Right forelimb (tissue), 1 donor: Measurements from ENCODE around the gene GP9.
A peak's percentile ranks its signal among the peaks of the same experiment; 100 is the strongest.

Experiments used
- DNase-seq: peaks from one replicate; pipeline ENCODE4 v3.0.0-alpha.2; 2018

Gene GP9

DNA sequence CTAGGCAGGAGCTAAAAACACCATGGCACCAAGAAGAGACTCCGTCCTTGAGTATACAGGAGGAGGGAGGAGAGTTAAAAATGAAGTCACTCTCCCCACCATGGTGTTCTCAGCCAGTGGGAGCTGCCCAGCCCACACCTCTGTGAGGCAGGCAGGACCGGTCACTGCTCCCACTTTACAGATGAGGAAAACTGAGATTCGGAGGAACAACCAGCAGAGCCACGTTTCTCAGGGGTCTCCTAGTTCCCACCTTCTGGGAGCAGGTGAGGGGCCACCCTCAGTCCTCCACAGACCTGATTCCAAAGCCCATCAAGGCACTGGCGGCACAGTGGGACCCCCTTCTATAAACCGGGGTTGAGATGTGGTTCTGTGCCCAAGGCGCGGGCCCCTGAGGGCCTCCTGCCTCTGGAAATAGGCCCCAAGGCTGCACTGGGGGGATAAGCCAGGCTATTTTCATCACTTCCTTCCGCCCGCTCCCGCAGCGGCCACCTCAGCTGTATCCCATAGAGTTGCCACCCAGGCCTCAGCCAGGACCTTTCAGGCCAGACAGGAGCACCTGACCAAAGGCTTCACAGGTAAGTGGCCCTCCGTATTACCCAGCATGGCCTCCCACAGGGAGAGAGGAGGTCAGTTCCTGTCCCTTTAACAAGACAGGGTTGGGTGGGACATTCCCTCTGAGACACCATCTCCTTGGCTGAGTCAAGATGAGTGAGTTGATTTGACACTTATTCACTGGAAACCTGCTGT, at the start of gene GP9:
GP9 (plus strand) TSS at position 504 of the 747 bp plus-strand sequence. CDS start 961 bp downstream, outside the sequence.
- DNase-seq = no peak

DNA sequence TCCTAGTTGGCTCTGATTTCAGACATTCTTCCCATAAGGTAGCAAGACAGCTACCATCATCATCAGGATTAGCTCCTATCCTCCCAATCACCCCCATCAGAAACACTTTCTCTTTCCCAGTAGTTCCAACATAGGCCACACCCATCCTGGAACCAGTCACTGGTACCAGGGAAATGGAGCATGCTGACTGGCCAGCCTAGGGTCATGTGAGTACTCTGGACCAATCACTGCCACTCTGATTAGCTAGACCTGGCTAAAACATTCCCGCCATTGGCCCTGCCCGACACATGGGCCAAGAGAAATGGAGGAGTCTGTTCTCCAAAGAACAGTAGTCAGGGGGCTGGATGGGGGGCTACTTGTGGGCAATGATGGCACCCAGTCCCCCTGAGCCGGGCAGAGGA, 47.1 kb upstream of the GP9 start:
- DNase-seq = no peak

GRCh38 chr3:129014148-129014547, 46.4 kb upstream of the GP9 start:
- no peak for DNase-seq

GRCh38 chr3:129014793-129015345, 45.7 kb upstream of the GP9 start:
- no peak for DNase-seq

DNA sequence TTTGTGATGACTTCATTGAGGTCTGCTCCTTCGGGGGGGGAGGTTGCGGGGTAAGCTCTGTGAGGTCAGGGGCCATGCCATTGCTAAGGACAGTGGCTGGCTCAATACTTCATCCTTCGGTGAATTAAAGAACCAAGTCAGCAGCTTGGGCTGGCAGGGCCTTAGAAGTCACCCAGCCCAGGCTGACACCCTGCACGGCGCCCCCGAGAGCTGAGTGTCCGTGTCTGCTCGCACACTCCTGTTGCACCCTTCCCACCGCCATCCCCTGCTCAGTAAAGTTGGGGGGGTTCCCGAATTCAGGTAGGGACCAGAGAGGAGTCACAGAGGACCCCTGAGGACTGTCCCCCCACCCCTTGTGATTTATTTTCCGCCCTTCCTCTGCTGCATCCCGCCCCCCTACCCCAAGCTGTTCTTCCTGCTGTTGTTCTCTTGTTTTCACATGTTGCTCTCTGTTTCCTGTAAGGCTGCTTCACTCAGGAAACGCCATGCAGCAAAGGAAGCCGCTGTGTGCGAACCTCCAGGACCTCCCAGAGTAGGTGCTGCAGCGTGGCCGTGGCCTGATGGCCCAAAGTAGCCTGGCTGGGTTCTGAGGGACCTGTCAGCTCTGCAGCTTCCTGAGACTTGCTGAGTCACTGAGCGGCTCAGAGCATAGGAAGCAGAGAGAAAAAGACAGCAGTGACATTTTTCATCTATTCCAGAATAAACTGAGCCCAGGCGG, 45.0 kb upstream of the GP9 start:
- no peak for DNase-seq

DNA sequence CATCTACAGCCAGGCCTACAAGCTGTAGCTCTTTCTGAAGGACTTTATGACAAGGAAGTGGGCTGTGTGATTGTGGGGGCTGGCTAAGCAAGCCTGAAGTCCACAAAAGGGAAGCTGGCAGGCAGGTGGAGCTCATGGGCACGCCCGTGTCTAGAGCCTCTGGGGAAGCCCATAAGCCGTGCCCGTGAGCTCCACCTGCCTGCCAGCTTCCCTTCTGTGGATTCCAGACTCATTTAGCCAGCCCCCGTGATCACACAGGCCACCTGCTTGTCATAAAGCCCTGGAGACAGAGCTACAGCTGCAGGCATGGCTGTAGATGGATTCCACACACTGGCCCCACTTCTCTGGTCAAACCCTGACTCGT, 44.2 kb upstream of the GP9 start:
- DNase-seq = no peak

- DNase-seq = no peak
These were observed 43.7 kb upstream of the GP9 start for GRCh38 chr3:129016720-129017483.

- DNase-seq = no peak
These were observed 43.1 kb upstream of the GP9 start for GRCh38 chr3:129017484-129017899.

GRCh38 chr3:129018271-129018670, 42.3 kb upstream of the GP9 start:
- DNase-seq = no peak

DNA sequence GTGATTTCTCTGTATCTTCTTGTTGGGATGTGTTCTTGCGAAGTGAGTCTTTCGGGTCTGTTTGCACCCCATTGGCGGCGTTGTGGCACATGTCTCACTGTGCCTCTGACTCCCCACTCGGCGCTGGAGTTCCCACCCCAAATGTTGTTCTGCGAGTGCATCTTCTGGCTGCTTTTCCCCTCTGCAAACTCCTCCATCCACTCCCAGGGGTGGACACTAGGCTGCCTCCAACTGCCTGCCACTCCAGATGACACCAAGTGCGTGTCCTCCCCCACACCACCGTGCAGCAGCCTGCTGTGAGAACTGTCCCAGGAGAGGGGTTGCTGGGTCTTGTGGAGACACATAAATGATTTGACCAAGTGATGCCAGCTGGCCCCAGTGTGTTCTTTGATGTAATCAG, 41.8 kb upstream of the GP9 start:
- DNase-seq = no peak

DNA sequence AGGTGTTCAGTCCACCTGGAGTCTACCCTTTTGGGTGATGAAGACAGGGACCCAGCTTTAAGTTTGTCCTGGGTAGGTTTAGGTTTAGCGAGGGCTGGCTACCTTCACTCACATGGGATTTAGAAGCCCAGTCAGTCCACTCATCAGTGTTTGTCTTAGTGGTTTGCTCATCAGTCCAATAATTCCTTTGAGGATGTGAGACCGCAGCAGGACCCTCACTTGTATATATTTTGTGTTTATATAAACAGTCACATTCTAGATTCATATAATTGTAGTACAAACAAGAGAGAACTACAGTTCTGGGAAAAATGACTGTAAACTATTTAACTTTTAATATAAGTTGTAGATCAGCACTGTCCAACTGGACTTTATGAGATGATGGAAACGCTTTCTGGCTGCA, 41.3 kb upstream of the GP9 start:
- DNase-seq = no peak

DNA sequence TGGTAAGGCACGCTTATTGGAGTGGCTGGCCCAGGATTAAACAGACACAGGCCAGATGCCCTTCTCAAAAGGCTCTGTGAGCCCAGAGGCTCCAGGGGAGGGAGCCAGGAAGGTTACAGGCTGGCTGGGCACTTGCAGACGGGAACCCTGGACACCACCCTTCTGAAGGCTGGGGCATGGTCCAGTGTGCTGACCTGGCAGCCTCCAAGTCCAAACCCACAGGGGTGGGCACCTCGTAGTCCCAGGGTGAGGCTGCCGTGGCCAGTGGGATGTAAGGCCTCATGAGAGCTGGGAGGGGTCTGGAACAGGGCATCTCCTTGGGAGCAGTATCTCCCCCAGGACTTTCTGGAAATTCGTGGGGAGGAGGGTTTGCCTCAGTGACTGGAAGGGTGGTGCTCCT, 39.9 kb upstream of the GP9 start:
- peak; percentile 33 for DNase-seq

DNA sequence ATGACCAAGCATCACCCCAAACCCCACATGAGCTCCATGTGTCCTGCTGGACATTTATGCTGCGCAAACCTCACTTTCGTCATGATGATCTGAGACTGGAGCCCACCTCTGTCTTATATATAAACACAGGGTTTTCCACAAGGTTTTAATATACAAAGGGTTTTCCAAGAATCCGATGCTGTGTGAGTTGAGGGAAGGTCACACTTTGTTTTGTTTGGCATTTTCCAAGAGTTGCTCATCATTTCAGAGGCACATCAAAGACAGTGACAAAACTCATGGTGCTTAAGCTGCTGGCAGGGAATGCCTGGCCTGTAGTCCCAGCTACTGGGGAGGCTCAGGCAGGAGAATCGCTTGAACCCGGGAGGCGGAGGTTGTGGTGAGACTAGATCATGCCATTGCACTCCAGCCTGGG, 39.4 kb upstream of the GP9 start:
- no peak for DNase-seq

GRCh38 chr3:129022114-129023007, 38.2 kb upstream of the GP9 start:
- peak; percentile 70 for DNase-seq

DNA sequence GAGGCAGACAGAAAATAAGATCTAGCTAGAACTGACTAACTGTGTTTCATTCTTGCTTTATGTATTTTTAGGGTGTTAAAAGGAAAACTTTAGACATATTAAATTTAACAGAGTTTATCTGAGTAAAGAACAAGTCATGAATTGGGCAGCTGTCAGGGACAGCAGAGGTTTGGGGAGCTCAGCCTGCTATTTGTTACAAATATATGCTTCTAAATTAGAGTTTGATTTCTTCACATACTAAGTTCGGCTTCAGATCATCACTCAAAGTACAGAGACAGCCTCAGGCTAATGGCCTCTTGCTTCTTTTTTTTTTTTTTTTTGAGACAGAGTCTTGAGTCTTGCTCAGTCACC, 37.6 kb upstream of the GP9 start:
- DNase-seq = no peak

- DNase-seq = no peak
These were observed 36.7 kb upstream of the GP9 start for GRCh38 chr3:129023909-129024308.

DNA sequence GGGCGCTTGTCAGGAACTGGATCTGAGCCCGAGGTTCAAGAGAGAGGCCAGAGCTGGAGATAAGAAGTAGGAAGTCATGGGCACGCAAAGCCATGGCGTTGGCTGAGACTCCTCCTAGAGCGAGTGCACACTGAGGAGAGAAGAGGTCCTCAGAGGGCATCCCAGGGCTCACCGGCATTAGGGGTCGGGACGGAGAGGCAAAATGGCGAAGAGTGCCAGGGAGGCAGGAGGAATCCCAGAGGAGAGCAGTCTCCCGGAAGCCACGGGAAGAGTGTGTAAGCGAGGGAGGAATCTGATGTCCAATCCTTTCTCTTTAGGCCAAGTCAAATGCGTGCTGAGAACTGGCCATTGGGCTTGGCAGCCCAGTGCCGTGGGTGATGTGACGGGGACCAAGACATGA, 35.5 kb upstream of the GP9 start:
- DNase-seq = no peak

GRCh38 chr3:129025691-129026435, 34.7 kb upstream of the GP9 start:
- no peak for DNase-seq

DNA sequence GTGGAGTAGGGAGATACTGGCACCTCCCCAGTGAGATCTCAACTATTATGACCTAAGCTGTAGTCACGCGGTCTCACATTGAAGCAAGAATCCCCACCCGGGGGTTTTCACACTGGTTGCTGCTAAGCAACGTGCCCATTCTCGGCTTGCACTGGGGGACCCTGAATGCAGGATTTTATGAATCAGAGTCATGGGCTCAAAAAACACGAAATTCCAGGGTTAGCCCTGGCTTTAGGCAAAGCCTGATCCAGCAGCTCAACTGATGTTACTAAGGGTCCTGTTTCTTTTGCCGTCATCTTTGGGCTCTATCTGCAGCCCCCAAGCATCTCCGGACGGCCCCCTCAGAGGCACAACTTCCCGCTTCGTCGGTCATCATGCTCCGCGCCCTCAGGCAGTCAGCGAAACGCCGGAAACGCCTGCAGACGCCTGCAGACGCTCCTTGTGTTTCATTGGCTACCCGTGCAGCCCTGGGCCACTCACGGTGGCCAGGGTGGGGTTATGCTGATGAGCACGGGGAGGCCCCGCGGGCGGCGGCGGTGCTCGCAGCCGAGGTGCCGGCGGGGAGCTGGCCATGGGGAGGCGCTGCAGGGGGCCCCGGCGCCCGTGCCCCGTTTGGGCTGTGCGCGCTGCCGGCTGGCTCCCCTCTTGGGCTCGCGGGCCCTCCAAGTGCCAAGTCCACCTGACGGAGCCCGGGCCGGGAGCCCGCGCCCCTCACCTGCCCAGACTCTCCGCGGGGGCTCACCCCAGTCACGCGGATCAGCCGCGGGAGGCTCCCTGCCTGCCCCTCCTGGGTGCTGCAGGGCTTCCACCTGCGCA, 33.6 kb upstream of the GP9 start:
- peak; percentile 85 for DNase-seq

DNA sequence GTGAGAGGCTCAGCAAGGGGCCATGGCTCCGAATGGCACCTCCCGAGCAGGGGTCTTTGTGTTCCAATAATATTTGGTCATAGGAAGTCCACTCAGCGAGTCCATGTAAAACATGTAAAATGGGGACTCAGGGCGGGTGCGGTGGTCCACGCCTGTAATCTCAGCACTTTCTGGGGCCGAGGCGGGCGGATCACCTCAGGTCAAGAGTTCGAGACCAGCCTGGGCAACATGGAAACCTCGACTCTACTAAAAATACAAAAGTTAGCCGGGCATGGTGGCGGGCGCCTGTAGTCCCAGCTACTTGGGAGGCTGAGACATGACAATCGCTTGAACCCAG, 33.1 kb upstream of the GP9 start:
- no peak for DNase-seq

- DNase-seq = no peak
These were observed 31.7 kb upstream of the GP9 start for GRCh38 chr3:129028866-129029265.
